ENCODE data around the gene PRCD.
"Not testable (repeated sequence)": the region's sequence is repeated elsewhere in the genome, so short reads cannot be mapped to it uniquely, and the experiment has no call there.

PRCD gene

GRCh38 chr17:76504117-76504516 lies 35.7 kb upstream of the PRCD start:
- DNase-seq (ENCODE audit: low read depth in 3 of 3) = no peak

GRCh38 chr17:76506408-76507345 lies 33.2 kb upstream of the PRCD start:
- DNase-seq (ENCODE audit: low read depth in 3 of 3) = peak; percentile 79 to 88 (median 81)

GRCh38 chr17:76508472-76509063 lies 31.3 kb upstream of the PRCD start:
- not testable (repeated sequence) for DNase-seq (ENCODE audit: low read depth in 3 of 3)

GRCh38 chr17:76510831-76511244 lies 29.0 kb upstream of the PRCD start:
- DNase-seq (ENCODE audit: low read depth in 3 of 3) = no peak

- DNase-seq (ENCODE audit: low read depth in 3 of 3) = no peak
Observed at GRCh38 chr17:76511668-76512365, 28.0 kb upstream of the PRCD start.

- no peak for DNase-seq (ENCODE audit: low read depth in 3 of 3)
Observed at GRCh38 chr17:76512366-76513305, 27.2 kb upstream of the PRCD start.

- no peak for DNase-seq (ENCODE audit: low read depth in 3 of 3)
Observed at GRCh38 chr17:76513306-76513692, 26.5 kb upstream of the PRCD start.

GRCh38 chr17:76514355-76514754 lies 25.5 kb upstream of the PRCD start:
- not testable (repeated sequence) for DNase-seq (ENCODE audit: low read depth in 3 of 3)

- peak; percentile 47 to 78 (median 70) for DNase-seq (ENCODE audit: low read depth in 3 of 3)
Observed at GRCh38 chr17:76515274-76515949, 24.4 kb upstream of the PRCD start.

GRCh38 chr17:76517638-76518038 lies 22.2 kb upstream of the PRCD start:
- DNase-seq (ENCODE audit: low read depth in 3 of 3) = no peak

GRCh38 chr17:76519048-76519966 lies 20.5 kb upstream of the PRCD start:
- DNase-seq (ENCODE audit: low read depth in 3 of 3) = no peak

- DNase-seq (ENCODE audit: low read depth in 3 of 3) = no peak
Observed at GRCh38 chr17:76521262-76521661, 18.6 kb upstream of the PRCD start.

- DNase-seq (ENCODE audit: low read depth in 3 of 3) = not testable (repeated sequence)
Observed at GRCh38 chr17:76521683-76522082, 18.2 kb upstream of the PRCD start.

GRCh38 chr17:76523084-76524037 lies 16.5 kb upstream of the PRCD start:
- peak; percentile 60 to 75 (median 64) for DNase-seq (ENCODE audit: low read depth in 3 of 3)

- no peak for DNase-seq (ENCODE audit: low read depth in 3 of 3)
Observed at GRCh38 chr17:76524598-76525512, 15.0 kb upstream of the PRCD start.

- not testable (repeated sequence) for DNase-seq (ENCODE audit: low read depth in 3 of 3)
Observed at GRCh38 chr17:76525513-76525833, 14.4 kb upstream of the PRCD start.

GRCh38 chr17:76527016-76527415 lies 12.8 kb upstream of the PRCD start:
- DNase-seq (ENCODE audit: low read depth in 3 of 3) = not testable (repeated sequence)
